GM21737 (cell line): ENCODE measurements around the gene ARHGAP35.
A peak's percentile ranks its signal among the peaks of the same experiment; 100 is the strongest.
"Not testable (repeated sequence)": the region's sequence is repeated elsewhere in the genome, so short reads cannot be mapped to it uniquely, and the experiment has no call there.

Source experiments
- ATAC-seq: cut with Tn5 transposase; IDR thresholded peaks from one replicate; pipeline ENCODE4 v1.9.1; 2021; ENCODE audit warnings: mild to moderate bottlenecking, moderate library complexity; ENCODE audit not compliant: unreplicated experiment

Gene ARHGAP35

DNA sequence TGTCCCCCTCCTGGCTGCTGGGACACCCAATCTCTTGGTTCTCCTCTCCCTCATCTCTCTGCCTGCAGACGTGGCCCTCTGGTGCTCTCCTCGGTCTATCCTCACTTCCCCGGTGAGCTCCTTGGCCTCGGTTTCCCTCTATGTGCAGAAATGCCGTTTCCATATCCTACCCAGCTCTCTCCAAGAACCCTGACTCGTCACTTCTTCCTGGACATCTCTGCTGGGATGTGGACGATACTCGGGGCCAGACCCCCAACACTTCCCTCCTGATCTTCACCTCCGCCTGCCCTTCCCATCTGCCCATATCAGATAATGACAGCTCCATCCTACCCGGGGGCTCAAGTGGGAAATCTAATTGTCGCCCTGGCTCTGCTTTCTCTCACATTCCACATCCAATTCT lies 18.0 kb upstream of the ARHGAP35 start:
- no peak for ATAC-seq

DNA sequence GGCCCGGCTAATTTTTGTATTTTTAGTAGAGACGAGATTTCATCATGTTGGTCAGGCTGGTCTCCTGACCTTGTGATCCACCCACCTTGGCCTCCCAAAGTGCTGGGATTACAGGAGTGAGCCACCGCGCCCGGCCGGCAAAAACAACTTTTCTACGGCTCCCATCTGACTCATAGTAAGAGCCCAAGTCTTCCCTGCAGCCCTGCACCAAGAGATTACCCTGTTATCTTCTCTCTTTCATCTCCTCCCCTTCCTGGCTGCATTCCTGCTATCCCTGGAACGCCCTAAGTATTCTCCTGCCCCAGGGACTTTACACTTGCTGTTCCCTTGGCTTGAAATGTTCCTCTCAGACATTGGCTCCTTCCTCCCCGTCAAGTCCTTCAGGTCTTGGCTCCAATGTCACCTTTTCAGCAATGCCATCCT lies 16.7 kb upstream of the ARHGAP35 start:
- no peak for ATAC-seq

DNA sequence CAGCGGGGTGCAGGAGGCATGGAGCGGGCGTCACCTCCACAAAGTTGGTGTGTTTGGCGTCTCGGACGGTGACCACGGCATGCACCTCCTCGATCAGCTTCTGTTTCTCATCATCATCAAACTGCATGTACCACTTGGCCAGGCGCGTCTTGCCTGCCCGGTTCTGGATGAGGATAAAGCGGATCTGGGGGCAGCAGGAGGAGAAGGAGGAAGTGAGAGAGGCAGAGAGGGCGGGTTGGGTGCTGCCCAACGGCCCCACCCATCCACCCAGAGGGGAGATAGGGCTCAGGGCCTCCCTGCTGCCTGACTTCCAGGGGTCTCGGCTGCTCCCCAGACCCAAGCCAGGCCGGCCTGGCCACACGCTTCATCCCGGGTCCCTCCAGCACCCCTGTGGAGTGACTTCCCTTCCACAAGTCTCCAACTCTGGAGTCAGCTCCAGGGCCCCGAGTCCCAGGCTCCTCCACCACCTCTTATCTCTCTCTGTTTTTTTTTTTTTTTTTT lies 14.8 kb upstream of the ARHGAP35 start:
- ATAC-seq, result no peak

DNA sequence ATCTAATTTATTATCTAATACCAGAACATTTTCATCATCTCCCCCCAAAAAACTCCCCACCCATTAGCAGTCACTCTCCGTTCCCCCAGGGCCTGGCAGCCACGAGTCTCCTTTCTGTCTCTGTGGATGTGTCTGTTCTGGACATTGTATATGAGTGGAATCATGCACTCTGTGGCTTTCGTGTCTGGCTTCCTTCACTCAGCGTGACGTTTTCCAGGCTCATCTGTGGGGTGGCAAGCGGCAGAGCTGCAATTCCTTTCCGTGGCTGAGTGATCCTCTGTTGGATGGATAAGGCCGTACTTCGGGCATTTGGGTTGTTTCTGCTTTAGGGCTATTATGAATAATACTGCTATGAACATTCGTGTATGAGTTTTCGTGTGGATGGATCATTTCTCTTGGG lies 13.3 kb upstream of the ARHGAP35 start:
- no peak for ATAC-seq

DNA sequence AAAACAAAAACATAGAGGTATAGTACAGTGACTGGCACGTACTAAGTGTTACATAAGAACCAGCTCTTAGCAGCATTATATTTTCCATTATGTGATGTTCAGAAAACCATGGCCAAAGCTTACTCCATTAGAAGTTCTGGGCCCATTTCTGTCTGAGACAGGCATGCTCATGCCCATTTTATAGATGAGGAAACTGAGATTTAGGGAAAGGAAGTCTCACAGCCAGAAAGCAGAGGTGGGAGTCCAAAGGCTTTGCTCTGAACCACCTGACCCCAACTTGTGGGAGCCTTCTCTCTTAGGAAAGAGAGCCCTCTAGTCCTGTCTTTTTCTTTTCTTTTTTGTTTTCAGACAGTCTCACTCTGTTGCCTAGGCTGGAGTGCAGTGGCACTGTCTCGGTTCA lies 12.4 kb upstream of the ARHGAP35 start:
- no peak for ATAC-seq

DNA sequence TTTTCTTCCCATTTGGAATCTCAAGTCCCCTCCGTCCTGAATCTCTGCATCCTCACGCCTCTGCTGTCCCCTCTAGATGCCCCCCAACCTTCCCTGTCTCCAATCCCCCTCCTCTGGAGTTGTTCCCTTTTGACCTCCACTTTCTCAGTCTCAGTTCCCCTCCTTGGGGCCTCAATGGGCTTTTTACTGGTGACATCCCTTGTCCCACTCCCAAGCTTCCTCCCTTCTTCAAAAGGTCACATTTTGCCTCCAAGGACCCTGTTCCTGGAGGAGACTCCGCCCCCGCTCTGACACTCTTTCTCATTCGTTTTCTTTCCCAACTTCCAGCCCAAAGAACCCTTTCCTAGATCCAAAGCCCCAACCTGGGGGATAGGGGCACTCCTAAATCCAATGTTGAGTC lies 11.2 kb upstream of the ARHGAP35 start:
- ATAC-seq, result no peak

DNA sequence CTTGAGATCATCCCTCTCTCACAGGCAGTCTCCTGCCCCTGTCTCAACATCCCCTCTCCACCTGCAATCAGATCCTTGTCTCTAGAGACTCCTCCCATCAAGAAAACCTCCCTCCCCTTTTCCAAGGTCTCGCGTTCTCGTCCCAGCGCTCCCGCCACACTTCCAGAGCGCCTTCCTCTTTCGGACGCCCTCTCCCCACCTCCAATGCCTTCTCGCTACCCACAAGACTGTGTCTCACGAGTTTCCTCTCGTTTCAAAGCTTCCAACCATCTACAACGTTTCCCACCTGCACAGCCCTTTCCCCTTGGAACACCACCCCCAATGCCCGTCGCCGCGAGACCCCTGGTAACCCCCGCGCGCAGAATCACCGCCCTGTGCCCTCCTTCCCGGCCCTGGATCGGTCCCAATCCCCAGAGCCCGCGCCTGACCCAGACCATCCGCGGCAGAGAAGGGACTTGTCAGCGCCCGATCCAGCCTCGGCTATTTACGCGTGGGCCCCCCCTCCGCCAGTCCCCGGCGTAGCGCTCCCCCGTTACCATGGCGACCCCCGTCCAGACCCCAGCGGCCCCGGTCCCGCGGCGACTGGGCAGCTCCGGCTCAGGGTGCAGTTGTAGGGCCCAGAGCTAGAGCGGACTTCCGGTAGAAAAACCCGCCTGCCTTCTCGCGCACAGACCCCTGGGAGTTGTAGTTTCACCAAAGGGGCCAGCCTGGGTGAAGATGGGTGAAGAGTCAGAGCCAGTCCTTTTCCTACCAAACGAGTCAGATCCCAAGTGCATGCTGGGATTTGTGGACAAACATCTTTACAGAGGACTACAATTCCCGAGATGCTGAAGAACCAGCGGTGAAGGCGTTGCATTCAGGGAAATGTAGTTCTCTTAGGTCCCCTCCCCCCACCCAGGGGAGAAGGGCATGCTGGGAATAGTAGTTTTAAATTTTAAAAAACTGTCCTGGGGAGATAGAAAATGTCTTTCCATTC lies 10.3 kb upstream of the ARHGAP35 start, which contains the start of gene AP2S1:
AP2S1 (minus strand) TSS at position 619 of the 976 bp plus-strand sequence; CDS start at position 539, 80 bp downstream.
- ATAC-seq, result peak; percentile 96

DNA sequence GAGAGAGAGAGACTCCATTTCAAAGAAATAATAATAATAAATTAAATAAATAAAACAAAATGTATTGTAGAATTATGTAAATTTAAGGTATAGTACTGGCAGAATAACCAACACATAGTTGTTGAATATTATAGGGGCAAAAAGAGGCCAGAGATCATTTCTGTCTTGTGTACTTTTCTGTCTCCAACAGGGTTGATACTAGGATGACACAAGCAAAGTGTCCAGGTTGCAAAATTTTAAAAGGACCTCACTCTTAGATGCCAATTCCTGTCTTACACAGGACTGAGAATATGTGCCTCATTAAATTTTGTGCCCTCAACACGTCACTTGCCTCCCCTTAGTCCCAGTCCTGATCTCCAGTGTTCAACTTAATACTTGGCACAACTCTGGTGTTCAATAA lies 8.0 kb upstream of the ARHGAP35 start:
- no peak for ATAC-seq

DNA sequence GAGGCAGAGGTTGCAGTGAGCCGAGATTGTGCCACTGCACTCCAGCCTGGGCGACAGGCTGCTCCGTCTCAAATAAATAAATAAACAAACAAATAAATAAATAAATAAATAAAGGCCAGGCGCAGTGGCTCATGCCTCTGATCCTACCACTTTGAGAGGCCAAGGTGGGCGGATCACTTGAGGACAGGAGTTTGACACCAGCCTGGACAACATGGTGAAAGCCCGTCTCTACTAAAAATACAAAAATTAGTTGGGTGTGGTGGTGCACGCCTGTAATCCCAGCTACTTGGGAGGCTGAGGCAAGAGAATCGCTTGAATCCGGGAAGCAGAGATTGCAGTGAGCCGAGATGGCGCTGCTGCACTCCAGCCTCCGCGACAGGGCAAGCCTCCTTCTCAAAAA lies 6.1 kb upstream of the ARHGAP35 start:
- ATAC-seq, result not testable (repeated sequence)

DNA sequence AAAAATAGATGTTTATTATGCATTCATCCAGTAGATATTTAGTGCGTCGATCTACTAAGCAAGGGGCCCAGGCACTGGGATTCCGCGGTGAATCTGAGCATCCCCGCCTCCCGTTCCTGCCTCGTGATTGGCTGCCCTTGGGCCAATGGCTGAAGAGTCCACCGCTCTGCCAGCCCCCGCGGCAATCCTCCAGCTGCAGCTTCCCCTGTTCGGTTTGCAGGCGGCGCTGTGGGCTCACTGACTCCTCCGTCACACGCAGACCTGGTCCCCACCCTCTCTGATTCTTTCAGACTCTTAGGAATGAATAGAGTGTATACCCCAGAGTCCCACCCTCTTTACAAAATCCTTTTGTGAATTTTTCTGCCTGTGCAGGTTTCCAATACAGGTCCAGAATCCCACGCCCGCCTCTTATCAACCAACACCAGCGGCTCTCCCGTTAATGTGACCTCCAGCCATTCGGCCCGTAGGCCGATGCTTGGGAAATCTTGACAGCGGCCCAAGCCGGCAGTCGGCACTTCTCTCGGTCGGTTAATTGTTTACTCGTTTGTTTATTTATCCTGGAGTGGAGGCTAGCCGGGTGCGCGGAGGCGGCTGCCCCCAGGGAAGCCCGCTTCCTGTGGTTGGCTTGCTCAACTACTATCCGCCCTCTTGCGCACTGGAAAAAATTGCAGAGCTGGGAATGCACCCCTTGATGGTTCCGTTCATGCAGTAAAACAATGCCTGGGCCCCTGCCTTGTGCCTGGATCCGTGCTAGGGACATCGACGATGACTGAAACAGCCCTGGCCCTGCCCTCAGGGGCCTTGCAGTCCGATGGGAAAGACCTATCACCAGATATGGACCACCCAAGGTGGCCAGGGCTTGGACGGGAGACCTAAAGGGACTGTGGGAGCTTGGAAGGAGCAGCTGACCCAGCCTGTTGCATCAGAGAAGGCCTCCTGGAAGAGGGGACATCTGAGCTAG lies 4.5 kb upstream of the ARHGAP35 start:
- peak; percentile 39 for ATAC-seq

DNA sequence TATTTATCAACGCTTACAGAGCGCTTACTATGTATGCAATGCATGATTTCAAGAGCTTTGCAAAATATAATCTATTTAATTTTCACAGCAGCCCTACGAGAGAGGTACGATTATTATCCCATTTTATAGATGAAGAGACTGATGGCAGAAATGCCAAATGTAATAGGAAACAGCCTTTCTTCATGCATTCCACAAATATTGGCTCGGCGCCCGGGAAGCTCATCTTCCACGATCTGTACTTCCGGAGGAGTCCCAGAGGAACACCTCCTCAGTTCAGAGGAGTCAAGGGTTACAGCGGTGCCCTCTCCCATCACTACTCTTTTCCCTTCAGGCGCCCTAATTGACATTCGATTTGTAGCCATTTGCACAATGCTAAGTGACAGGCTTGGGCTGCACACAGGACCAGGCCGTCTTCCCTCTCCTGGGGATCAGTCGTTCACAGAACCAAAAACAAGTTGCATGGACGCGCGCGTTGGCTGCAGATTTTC lies 1.1 kb upstream of the ARHGAP35 start:
- no peak for ATAC-seq

DNA sequence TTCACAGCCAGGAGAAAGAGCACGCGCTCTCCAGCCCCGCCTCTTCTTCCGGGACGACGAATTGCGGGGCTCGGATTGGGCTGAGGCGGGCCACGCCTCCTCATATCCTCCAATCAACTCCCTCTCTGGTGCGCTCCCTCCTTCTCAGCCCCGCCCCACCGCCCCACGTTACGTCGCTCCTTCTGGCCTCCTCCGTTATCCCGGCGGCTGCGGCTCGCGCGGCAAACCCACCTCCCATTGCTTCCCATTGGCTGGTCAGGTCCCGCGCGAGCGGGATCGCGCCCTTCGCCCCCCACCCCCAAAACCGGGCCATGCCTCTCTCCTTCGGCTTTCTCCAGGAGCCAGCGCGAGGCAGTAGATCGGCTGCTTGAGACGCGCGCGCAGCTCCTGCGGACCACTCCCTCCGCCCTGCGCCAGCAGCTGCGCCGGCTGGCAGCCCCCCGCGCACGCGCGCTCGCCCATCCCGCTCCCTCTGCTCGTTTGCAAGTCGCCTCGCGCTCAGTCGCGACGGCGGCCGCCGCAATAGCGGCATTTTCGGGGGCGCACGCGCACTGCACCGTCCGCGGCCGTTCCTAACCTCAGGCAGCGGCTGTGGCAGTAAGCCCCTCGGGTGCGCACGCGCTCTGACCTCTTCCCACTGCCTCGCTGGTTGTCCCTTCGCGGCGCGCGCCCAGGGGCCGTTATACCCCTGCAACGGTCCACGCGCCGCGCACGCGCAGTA lies 512 bp upstream of the ARHGAP35 start:
- peak; percentile 68 for ATAC-seq

DNA sequence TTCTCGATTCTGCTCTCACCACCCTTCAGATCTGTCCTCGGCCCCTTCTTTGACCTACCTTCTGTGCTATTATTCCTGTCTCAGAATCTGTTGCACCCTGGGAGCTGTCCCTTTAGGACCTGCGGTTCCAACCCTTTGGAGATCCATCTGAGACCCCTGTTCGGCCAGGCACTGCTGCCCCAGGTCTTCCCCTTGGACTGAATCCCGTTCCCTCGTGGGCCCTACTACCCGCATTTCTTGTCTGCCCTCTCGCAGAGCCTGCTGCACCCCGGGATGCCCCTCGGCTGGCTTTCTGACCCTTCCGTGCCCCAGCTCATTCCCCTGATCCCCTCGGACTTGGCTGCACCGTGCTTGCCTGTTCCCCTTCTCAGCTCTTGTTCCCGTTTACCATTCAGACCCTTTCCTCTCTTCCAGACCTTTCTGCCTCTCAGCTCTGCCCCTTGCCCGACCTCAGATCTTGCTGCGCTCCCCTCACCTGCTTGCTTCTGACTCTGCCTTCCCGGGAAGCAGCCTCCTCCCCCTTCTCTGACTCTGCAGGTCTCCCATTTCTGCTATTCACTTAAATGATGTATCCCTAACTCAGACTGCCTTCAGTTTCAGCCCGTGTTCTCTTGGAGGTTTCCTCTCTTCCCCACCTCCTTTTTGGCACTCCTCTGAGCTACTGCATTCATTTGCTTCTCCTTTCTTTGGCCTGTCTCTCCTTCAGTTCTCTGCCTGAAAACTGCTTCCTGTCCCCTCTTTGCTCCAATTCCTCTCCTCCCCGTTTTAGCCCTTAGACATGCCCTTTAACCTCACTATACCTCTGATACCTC lies 1.1 kb downstream of the ARHGAP35 start:
- no peak for ATAC-seq

DNA sequence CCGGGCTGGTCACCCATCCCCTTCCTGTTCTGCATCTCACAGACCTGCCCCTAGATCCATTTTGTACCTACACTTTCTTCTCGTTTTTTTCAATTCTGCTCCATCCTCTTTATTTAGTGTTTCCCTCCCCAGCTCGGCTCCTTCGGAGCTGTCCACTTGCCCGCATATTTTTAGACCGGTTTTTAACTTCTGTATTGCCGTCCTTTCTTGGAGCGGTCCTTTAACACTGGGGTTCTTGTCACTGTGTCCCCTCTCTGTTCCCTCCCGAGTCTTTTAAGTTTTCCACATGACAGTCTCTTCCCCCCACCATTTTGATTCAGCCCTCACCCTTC lies 1.7 kb downstream of the ARHGAP35 start:
- ATAC-seq, result no peak

DNA sequence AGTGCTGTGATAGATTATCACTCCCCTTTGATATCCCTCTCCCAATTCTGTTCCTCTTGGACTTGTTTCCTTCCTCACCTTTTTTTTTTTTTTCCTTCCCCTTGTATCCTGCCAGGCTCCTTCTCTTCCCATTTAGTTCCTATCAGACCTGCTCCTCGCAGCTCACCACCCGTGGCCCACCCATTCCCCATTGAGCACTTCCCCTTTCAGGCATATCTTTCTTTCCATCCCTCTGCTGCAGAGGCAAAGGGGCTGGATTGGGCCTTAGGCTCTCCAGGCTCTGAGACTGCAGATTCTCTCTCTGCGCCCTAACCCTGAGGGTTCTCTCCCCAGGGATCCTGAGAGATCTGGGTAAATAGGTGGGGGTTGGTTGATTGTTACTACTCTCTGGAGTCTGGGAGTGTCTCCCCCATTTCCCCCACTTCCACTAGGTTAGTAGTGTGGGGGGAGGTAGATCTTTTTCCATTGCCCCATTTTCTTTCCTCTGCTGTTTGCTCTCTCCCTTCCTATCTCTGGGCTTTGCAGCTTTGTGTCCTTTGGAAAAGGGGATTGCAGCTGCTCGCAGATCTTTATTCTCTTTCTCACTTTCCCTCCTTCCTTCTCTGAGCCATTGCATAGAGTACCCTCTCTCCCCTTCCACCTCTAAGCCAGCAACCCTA lies 2.3 kb downstream of the ARHGAP35 start:
- no peak for ATAC-seq

DNA sequence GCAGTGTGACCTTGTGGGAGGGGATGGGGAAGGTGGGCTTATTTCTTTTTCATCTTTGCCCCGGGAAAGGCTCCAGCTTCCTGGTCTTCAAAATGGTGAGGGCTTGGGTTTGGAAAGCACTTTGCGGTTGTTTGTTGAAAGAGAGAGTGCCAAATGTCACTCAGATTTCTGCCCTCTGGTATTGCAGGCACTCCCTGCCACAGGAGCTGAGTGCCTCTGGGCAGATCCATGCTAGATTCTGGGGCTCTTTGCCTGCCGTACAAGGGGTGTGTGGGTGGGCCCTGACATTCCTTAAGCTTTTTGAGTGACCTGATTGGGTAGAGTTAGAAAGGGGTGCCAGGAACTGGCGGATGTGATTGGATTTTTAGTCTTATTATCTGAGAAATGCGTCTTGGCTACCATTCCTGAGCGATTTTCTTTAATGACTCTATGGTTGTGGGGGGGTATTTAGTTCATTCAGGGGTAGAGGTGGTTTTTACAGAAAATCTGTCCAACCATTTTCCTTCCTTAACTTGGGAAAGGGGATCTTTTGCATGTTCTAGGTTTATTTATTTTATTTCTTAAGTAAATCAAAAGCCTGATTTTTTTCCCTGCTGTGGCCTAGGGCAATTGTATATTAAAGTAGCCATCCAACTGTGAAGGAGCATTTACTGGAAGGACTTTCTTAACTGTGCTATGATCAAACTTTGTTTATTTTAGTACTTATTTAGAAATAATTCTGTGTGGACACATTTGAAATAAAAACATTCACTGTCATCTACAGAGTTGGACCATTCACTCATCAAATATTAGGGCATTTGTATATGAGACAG lies 3.2 kb downstream of the ARHGAP35 start:
- ATAC-seq, result no peak

DNA sequence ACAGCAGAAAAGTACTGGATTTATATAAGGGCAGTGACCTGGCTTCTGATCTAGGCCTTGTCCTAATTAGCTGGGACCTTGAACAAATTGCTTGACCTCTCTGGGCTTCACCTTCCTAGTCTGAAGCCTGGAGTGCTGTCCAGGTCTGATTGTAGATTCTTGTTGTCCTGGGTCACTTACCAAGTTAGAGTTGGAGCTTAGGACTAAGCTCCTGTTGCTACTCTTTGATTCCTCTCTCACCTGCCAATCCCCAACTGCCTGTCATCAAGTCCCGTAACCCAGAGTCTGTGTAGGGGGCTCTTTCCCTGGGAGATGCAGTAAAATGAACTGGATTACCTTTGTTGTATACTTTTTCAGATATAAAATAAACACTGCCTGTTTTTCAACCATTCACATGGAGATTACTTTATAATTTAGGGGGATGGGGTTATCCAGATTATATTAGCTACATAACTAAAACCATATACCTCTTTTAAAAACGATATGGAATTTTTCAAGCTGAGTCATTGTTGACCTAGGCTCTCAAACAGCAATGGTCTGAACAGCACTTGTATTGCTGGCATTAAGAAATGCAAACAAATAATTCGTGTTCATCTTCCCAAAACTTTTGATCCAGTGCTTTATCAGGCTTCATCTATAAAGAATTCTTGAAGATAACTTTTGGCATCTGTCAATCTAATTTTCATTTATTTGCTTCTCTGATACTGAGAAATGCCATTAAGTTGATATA lies 5.8 kb downstream of the ARHGAP35 start:
- ATAC-seq, result no peak

DNA sequence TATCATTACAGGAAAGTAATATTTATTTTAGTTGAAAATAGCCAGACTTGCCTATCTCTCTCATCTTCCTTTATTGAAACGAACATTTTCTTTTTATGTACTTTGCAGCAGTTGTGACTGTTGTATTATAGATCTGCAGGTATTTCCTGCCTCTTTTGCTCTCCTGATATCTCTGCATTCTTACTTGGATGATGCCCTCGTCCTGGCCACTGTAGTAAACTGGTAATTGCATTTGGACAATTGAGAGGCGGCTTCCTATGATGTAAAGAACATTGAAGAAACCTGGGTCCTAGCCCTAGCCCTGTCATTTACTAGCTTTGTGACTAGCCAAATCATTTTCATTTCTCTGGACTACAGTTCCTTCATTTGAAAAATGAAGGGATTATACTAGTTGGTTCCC lies 6.4 kb downstream of the ARHGAP35 start:
- no peak for ATAC-seq
